Pulmonary artery endothelial cell (primary cell): ENCODE data around the gene SRGAP3. TPM values are rescaled to one million over a fixed set of nuclear protein-coding genes. Genes with fewer than 3 reads are reported as not detected.

Experiments used
- DNase-seq: peaks from one replicate; pipeline ENCODE4 v3.0.0-alpha.2; 2011; ENCODE audit warnings: low read depth, low spot score
- total RNA-seq: library from RNA; depleted of rRNA; stranded (reverse); fragments of >200 nt; gene quantifications from 2 replicates; pipeline ENCODE4 v1.2.3, GENCODE V29; 2014

SRGAP3 gene
- total RNA-seq, 1 donor from 2014 or later = 0.13 TPM

- DNase-seq = no peak
Measured at GRCh38 chr3:9116336-9116735, 133.1 kb downstream of the SRGAP3 start.

GRCh38 chr3:9115336-9115735, 134.1 kb downstream of the SRGAP3 start:
- DNase-seq = no peak

- no peak for DNase-seq
Measured at GRCh38 chr3:9113040-9113439, 136.4 kb downstream of the SRGAP3 start.

GRCh38 chr3:9111866-9112265, 137.6 kb downstream of the SRGAP3 start:
- DNase-seq = no peak

- DNase-seq = no peak
Measured at GRCh38 chr3:9111417-9111816, 138.0 kb downstream of the SRGAP3 start.

DNA sequence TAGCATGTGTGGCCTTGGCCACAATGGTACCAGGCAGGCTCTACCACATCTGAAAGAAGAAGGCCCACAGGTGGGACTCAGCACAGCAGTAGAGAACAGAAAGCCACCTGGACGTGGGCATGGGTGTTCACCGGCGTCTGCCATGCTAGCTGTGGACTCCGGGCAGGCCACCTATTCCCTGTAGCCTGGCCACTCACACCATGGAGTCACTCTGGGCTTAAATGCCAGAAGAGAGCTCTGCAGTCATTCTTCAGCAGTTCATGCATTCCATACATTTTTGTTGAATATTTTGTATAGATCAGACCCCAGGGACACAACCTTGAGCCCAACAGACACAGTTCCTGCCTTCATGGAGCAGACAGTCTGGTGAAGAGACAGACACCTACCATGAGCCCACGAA, 138.6 kb downstream of the SRGAP3 start:
- DNase-seq = no peak

DNA sequence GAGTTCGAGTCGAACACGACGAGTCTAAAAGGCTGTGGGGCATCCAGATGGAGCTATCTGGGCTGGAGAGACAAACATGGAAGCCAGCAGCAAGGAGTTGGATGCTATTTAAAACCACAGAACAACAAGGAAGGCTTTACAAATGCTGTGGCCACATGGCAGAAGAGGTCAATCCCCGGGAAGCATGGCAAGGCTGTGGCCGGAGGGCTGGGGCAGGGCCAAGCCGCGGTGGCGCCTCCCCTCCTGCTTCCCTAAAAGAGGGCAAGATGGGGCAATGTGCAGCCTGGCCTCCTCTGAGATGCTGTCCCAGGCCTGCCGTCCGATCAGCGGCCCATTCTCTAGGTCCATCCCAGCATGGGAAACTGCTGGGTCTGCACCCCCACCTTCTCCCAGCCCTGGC, 139.1 kb downstream of the SRGAP3 start:
- DNase-seq = no peak

- no peak for DNase-seq
Measured at GRCh38 chr3:9109568-9109914, 139.9 kb downstream of the SRGAP3 start.

GRCh38 chr3:9108876-9109567, 140.4 kb downstream of the SRGAP3 start:
- DNase-seq = no peak

- DNase-seq = no peak
Measured at GRCh38 chr3:9107738-9108137, 141.7 kb downstream of the SRGAP3 start.

- no peak for DNase-seq
Measured at GRCh38 chr3:9105421-9105820, 144.0 kb downstream of the SRGAP3 start.

GRCh38 chr3:9104121-9104520, 145.3 kb downstream of the SRGAP3 start:
- no peak for DNase-seq

- no peak for DNase-seq
Measured at GRCh38 chr3:9102240-9102981, 147.0 kb downstream of the SRGAP3 start.

DNA sequence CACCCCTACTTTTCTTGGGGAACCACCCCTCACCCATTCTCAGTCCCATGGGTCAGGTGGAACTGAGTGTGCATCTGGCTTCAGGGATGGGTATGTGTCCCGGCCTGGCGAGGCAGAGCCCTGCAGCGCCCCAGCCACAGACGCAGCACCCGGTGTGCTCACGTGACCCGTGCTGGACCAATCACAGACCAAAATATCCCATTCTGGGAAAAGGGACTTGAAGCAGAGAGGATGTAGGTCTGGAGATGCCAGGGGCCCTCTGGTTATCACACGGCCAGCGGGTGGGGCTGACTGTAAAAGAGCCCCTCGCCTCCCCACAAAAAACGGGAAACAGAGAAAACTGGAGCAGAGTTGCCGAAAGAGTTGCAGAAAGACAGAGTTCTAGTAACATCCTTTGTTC, 148.2 kb downstream of the SRGAP3 start:
- no peak for DNase-seq

DNA sequence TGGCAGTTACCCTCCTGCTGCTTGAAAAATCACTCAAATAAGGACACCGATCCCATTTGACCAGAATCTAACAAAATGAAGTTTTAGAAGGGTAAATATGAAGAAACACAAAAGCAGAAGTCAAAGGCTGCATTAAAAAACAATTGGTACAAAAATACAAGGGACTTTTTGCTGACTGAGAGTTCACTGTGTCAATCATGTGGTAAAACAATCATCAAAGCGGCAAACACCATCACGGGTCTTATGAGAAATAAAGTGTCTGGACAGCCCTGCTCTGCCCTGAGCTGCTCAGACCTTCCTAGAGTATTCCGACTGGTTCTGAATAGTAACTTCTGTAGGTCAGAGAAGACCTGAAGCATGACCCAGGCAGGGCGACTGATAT, 148.9 kb downstream of the SRGAP3 start:
- DNase-seq = no peak

DNA sequence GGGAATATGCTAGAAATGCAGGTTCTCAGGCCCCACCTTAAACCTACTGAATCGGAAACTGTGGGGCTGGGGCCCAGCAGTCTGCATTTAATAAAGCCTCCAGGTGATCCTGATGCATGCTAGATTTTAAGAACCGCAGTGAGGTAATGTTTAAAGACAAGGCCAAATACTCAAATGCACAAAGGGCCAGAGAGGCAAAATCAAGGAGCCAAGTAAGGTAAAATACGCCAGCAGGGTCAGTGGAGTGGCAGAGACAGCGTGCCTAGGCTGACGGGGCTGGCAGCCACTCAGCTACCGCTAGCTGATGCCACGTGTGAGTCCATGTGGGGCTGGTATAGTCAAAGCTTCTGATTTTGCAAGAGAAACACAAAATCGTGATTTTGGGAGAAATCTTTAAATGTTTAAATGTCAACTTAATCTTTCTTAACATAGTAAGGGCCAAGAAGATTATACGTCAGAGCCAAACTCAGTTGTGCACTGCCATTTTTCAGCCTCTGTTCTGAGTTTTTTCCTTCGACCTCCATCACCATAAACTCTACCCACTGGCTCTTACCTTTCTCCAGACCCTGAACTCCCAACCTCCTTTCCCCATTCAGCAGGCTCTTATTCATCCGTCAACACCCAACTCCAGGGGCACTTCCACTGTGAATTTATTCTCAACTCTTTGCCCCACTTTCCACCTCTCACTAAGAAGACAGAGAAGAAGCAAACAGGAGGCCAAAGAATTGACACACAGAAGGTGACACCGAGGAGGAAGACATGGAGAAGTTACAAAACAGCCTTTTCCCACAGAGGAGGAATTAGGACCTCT, 149.5 kb downstream of the SRGAP3 start:
- no peak for DNase-seq

GRCh38 chr3:9098716-9099675, 150.4 kb downstream of the SRGAP3 start:
- no peak for DNase-seq

DNA sequence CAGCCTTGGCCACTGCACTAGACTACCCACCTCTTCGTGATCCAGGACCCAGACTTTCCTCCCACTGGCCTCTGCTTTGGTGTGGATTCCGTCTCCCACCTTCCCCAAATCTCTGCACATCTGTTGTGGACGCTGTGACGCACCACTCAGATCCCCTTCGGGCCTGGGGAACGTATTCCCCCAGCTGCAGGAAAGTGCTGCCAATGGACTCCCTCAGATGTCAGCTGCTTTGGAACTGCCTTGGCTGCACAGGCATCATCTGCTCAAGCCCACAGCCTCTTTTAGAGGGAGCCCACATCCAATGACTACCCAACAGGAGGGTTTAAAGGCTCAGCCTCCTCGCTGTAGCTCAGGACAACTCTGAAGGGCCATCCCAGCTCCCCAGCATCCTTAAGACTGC, 152.0 kb downstream of the SRGAP3 start:
- no peak for DNase-seq

GRCh38 chr3:9091486-9092235, 157.8 kb downstream of the SRGAP3 start:
- no peak for DNase-seq
